B cell (primary cell): Measurements from ENCODE around the gene EXOC6B. TPM values are rescaled to one million over a fixed set of nuclear protein-coding genes. Genes with fewer than 3 reads are reported as not detected.
A peak's percentile ranks its signal among the peaks of the same experiment; 100 is the strongest.

Source experiments
- ATAC-seq: fragments of 200-7000 bp; cut with Tn5 transposase; one replicate; pipeline ENCODE4 v1.10.0; 2021; ENCODE audit warnings: low read depth, mild to moderate bottlenecking, moderate number of reproducible peaks, moderate library complexity
- CTCF ChIA-PET: fragments of 350-600 bp; sonication (Branson Sonifier 250); formaldehyde crosslinking; loops from one replicate; lab custom pipeline; 2021; ENCODE audit warnings: antibody characterized with exemption, inconsistent platforms; lab: Charles Lee
- POLR2A ChIA-PET: fragments of 350-600 bp; sonication (Branson Sonifier 250); formaldehyde crosslinking; loops from one replicate; lab custom pipeline; 2021; ENCODE audit warnings: antibody characterized with exemption; lab: Charles Lee
- DNase-seq: peaks from one replicate; pipeline ENCODE4 v3.0.0; 2013
- H2AFZ ChIP-seq: 2 replicates; pipeline ENCODE4 v1.6.1; 2012; ENCODE audit warnings: mild to moderate bottlenecking, low read depth, low read length; ENCODE audit not compliant: insufficient read depth, poor library complexity, severe bottlenecking
- H3K27ac ChIP-seq, 2 donors: 1 replicate in 1 of 2; 2 replicates in 1 of 2; pipeline ENCODE4 v1.5.1; 2012 to 2013; ENCODE audit warnings: low read length in 2 of 2, mild to moderate bottlenecking in 2 of 2, moderate library complexity in 1 of 2
- H3K27me3 ChIP-seq, 4 experiments: fragments of 200-600 bp in 1 of 4; sonication (generic) in 1 of 4; replicated peaks in 1 of 4; 1 replicate in 2 of 4; 2 replicates in 2 of 4; pipeline versions ENCODE4 v1.6.1 to v1.7.0; 2013 to 2016; ENCODE audit warnings: low read length in 3 of 4, mild to moderate bottlenecking in 2 of 4, mixed read lengths in 1 of 4, moderate library complexity in 1 of 4; ENCODE audit not compliant: insufficient read depth in 4 of 4, control insufficient read depth in 3 of 4; ENCODE audit errors: control extremely low read depth in 1 of 4
- H3K36me3 ChIP-seq, 2 experiments: replicated peaks in 1 of 2; 1 replicate in 1 of 2; 2 replicates in 1 of 2; pipeline versions ENCODE4 v1.6.1 to v1.7.1; 2013; ENCODE audit warnings: low read length in 1 of 2; ENCODE audit not compliant: insufficient read depth in 2 of 2, control insufficient read depth in 1 of 2; ENCODE audit errors: control extremely low read depth in 1 of 2, extremely low read depth in 1 of 2
- H3K4me1 ChIP-seq, 2 donors: fragments of 200-600 bp in 1 of 2; sonication (generic) in 1 of 2; 1 replicate in 1 of 2; 2 replicates in 1 of 2; pipeline versions ENCODE4 v1.5.1 to v1.6.1; 2013 to 2017; ENCODE audit warnings: low read length in 2 of 2; ENCODE audit not compliant: control insufficient read depth in 2 of 2, insufficient read depth in 2 of 2
- H3K4me2 ChIP-seq: replicated peaks from 2 replicates; pipeline ENCODE3; 2012; ENCODE audit warnings: mild to moderate bottlenecking, low read depth, low read length; ENCODE audit not compliant: poor library complexity, severe bottlenecking
- H3K4me3 ChIP-seq, 5 experiments: fragments of 200-600 bp in 1 of 5; sonication (generic) in 1 of 5; 1 replicate in 3 of 5; 2 replicates in 2 of 5; pipeline versions ENCODE4 v1.5.1 to v1.7.0; 2011 to 2016; ENCODE audit warnings: low read length in 4 of 5, mild to moderate bottlenecking in 4 of 5, low read depth in 2 of 5, control low read depth in 1 of 5, moderate library complexity in 1 of 5; ENCODE audit not compliant: insufficient read depth in 1 of 5; ENCODE audit errors: control extremely low read depth in 1 of 5, extremely low read depth in 1 of 5
- H3K79me2 ChIP-seq: fragments of 200-600 bp; sonication (generic); one replicate; pipeline ENCODE4 v1.6.0; 2016; ENCODE audit warnings: low read length; ENCODE audit not compliant: control insufficient read depth, insufficient read depth
- H3K9ac ChIP-seq: fragments of 200-600 bp; sonication (generic); 2 replicates; pipeline ENCODE4 v1.6.1; 2017; ENCODE audit warnings: mild to moderate bottlenecking, low read length, moderate library complexity
- H3K9me3 ChIP-seq, 3 donors: one replicate each; pipeline versions ENCODE4 v1.6.1 to v1.7.1; 2013; ENCODE audit warnings: low read length in 2 of 3; ENCODE audit not compliant: control insufficient read depth in 2 of 3, insufficient read depth in 1 of 3; ENCODE audit errors: control extremely low read depth in 1 of 3
- H4K20me1 ChIP-seq: 2 replicates; pipeline ENCODE4 v1.6.0; 2012; ENCODE audit warnings: mild to moderate bottlenecking, low read length; ENCODE audit not compliant: insufficient read depth, control insufficient read depth, poor library complexity, severe bottlenecking
- H3K27ac Mint-ChIP-seq: one replicate; pipeline ENCODE4 v1.8.0; 2021; ENCODE audit warnings: mixed read lengths
- H3K27me3 Mint-ChIP-seq: one replicate; pipeline ENCODE4 v1.8.0; 2021; ENCODE audit warnings: mixed read lengths
- H3K4me1 Mint-ChIP-seq: one replicate; pipeline ENCODE4 v1.8.0; 2021; ENCODE audit warnings: mixed read lengths
- H3K4me3 Mint-ChIP-seq: one replicate; pipeline ENCODE4 v1.8.0; 2021; ENCODE audit warnings: mixed read lengths
- H3K9me3 Mint-ChIP-seq: one replicate; pipeline ENCODE4 v1.8.0; 2022; ENCODE audit warnings: mixed read lengths; ENCODE audit not compliant: insufficient read depth
- CTCF ChIP-seq: fragments of 200-600 bp; IDR thresholded peaks from one replicate; pipeline ENCODE4 v1.8.0; 2022; ENCODE audit warnings: antibody characterized with exemption, mild to moderate bottlenecking
- EZH2 ChIP-seq: IDR thresholded peaks from 2 replicates; pipeline ENCODE4 v1.6.1; 2012; ENCODE audit warnings: borderline replicate concordance, low read depth, mild to moderate bottlenecking, moderate library complexity, low read length; ENCODE audit not compliant: insufficient read depth, poor library complexity, severe bottlenecking
- WGBS: methylation state at CpG from one replicate; pipeline ENCODE4 v1.1.5; 2013; ENCODE audit warnings: missing lambda C conversion rate; ENCODE audit not compliant: insufficient coverage; 5-methylcytosine and 5-hydroxymethylcytosine counted together
- intact Hi-C: fragments of 100-400 bp; cut with micrococcal nuclease; formaldehyde crosslinking; loops from one replicate; pipeline ENCODE4 v1.10.0; 2022
- polyA plus RNA-seq: library from polyadenylated mRNA; depleted of rRNA; stranded (reverse); fragments of >200 nt; gene quantifications from 2 replicates; pipeline ENCODE4 v1.2.3, GENCODE V29; 2012
- total RNA-seq, 2 donors: library from RNA; stranded (reverse); fragments of 120-200 nt in 1 of 2; gene quantifications; 1 replicate in 1 of 2; 2 replicates in 1 of 2; pipeline versions ENCODE4 v1.2.3 to v1.2.4, GENCODE V29; 2013 to 2022

EXOC6B gene
- total and polyA plus RNA-seq, 2 donors (not counting 1 experiment from before 2014, with no cell fraction given): 4.8 to 22.6 TPM

- no peak overlapping the region for H3K27ac ChIP-seq
- peaks cover 44 to 59% of the 10 kb centered on the region in 2 donors for H3K4me1 ChIP-seq
- H3K9me3 ChIP-seq: peaks cover 0 to 37% (median 6%) of the 10 kb centered on the region in 3 donors
- intact Hi-C loops: loop anchor here (5.0 kb wide), 1 partner anchor 772 kb away; the partner anchor contains the start of gene EMX1
- H3K4me3 ChIP-seq: peak overlapping the region in 1 of 5 experiments; percentile 36
- H2AFZ ChIP-seq: peak overlapping the region; percentile 10
- H3K36me3 ChIP-seq: no peaks in the 10 kb centered on the region
- H3K4me2 ChIP-seq: peak overlapping the region; percentile 72
- H3K27me3 ChIP-seq: peaks cover 0 to 78% (median 42%) of the 10 kb centered on the region in 4 experiments
- WGBS: 19% methylated on average over 11 of the region's 33 CpGs
- no peaks in the 10 kb centered on the region for H3K79me2 ChIP-seq
- peak overlapping the region; percentile 29 for H3K9ac ChIP-seq
- Mint-ChIP-seq H3K27me3 (peaks cover 61% of the 10 kb centered on the region), H3K27ac (no peak overlapping the region), H3K4me1 (peaks cover 48% of the 10 kb centered on the region), H3K4me3 (peak overlapping the region; percentile 56), H3K9me3 (no peaks in the 10 kb centered on the region)
- DNase-seq (peak; percentile 14), ATAC-seq (no peak)
- no peaks in the 10 kb centered on the region for H4K20me1 ChIP-seq
- no peak for TF ChIP-seq EZH2
- TF ChIP-seq CTCF: no peak
- ChIA-PET CTCF (no interaction called here), POLR2A (no interaction called here)
These were observed 680.0 kb downstream of the EXOC6B start for GRCh38 chr2:72145658-72146329.

DNA sequence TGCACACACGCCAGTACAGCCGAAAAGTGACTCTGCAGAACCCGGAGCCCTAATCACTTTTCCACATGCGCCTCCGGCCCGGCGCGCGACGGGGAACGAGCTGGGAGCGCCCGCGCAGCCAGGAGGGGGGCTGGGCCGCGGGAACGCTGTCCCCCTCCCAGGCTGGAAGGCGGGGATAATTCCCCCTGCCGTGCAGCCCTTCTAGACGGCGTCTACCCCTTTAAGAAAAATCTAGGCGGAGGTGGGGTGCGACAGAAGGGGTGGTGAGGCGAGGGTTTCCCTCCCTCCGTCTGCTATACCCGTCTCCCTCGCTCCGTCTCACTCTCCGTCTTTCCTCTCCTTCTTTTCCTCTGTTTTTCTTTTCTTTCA, 680.6 kb downstream of the EXOC6B start:
- TF ChIP-seq EZH2: no peak
- TF ChIP-seq CTCF: no peak
- Mint-ChIP-seq H3K4me1 (peaks cover 45% of the 10 kb centered on the region), H3K9me3 (no peaks in the 10 kb centered on the region), H3K4me3 (peak overlapping the region; percentile 56), H3K27ac (no peak overlapping the region), H3K27me3 (peaks cover 56% of the 10 kb centered on the region)
- ATAC-seq (no peak), DNase-seq (peak; percentile 16)
- intact Hi-C loops: loop anchor here (5.0 kb wide), 1 partner anchor 772 kb away; the partner anchor contains the start of gene EMX1
- H4K20me1 ChIP-seq: no peaks in the 10 kb centered on the region
- no peak overlapping the region for H3K27ac ChIP-seq
- peak overlapping the region in 3 of 5 experiments; percentile 25 to 36 (median 35) for H3K4me3 ChIP-seq
- peak overlapping the region; percentile 72 for H3K4me2 ChIP-seq
- H3K36me3 ChIP-seq: no peaks in the 10 kb centered on the region
- WGBS: under 1% methylated on average over 18 of the region's 29 CpGs
- peaks cover 0 to 37% (median 6%) of the 10 kb centered on the region in 3 donors for H3K9me3 ChIP-seq
- H3K4me1 ChIP-seq: peaks cover 41 to 58% of the 10 kb centered on the region in 2 donors
- H3K79me2 ChIP-seq: no peaks in the 10 kb centered on the region
- H2AFZ ChIP-seq: peak overlapping the region; percentile 10
- H3K27me3 ChIP-seq: peaks cover 0 to 73% (median 41%) of the 10 kb centered on the region in 4 experiments
- POLR2A ChIA-PET: no interaction called here
- CTCF ChIA-PET: no interaction called here
- H3K9ac ChIP-seq: peak overlapping the region; percentile 29
